ENCODE measurements around the gene GATA3. TPM values are rescaled to one million over a fixed set of nuclear protein-coding genes. Genes with fewer than 3 reads are reported as not detected.
A peak's percentile ranks its signal among the peaks of the same experiment; 100 is the strongest.

Gene GATA3
- polyA plus RNA-seq, 6 donors from 2014 or later: 0.12 to 0.26 (median 0.14) TPM; not detected in 3

DNA sequence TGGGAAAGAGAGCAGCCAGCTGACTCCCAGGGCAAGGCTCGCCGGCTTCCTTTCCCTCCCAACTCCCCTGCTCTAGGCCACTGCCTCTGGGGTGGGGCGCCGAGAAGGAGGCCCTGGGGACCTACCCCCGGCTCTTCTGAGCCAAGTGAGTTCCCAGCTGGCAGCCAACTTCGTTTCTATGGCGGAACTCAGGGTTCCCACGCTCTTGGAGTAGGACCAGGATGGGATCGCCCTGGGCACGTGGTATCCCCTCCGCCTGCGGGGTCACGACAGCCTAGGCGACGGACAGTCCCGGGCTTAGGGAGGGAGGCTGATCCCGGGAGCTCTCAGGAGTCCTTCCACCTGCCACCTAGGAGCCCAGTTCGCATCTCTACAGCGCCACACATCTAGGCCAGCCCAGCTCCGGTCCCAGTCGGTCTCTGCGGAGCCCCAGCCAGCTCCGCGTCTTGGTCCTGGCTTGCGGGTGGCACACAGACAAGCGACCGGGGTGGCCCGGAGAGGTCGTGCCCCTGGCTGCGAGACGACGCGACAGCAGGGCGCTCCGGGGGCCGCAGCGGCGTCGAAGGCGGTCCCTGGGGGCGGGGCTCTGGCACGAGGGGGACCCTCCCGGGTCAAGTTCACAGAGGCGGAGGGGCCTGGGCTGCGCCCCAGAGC lies 20.5 kb upstream of the GATA3 start:
- peaks cover 55 to 84% (median 71%) of the 10 kb centered on the region in 3 donors for H3K27me3 Mint-ChIP-seq
- peak overlapping the region in 4 of 8 donors; percentile 12 to 47 (median 33) for H3K4me3 Mint-ChIP-seq
- no peak for ATAC-seq (ENCODE audit: low read depth in 2 of 2)
- DNase-seq: no peak
- peaks cover 17 to 20% of the 10 kb centered on the region in 2 donors for H3K36me3 Mint-ChIP-seq
- peak overlapping the region in 2 of 6 donors; percentile 26 to 87 for H3K27ac Mint-ChIP-seq
- H3K9me3 Mint-ChIP-seq: peaks cover 7 to 27% (median 14%) of the 10 kb centered on the region in 7 donors
- peaks cover 0 to 11% (median 6%) of the 10 kb centered on the region in 3 donors for H3K4me1 Mint-ChIP-seq

DNA sequence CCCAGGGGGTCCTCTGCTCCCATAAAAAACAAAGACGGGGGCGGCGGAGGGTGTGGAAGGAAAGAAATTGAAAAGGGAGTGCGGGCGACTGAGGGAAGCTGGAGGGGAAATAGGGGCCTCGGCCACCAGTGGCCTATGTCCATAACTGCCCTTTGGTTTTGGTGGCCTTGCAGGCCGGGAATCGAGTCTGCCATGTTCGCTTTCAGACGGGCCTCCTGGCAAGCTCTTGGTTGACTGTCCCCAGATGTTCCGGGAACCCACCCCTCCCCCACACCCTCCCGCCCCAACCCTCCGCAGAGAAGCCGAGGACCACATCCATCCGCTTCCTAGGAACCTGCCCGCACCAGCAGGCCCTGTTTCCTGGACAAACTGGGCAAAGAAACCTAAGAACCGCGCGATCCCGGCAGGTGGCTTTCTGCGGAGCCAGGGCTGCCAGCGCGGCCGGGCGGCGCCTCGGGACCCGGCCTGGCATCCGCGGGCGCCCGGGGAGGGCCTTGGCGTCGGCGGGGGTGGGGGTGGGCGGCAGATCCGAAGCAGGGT lies 20.0 kb upstream of the GATA3 start:
- Mint-ChIP-seq H3K27ac (peak overlapping the region in 1 of 6 donors; percentile 90), H3K27me3 (peaks cover 61 to 90% (median 77%) of the 10 kb centered on the region in 3 donors), H3K4me1 (peaks cover 0 to 11% (median 6%) of the 10 kb centered on the region in 3 donors), H3K36me3 (peaks cover 22 to 26% of the 10 kb centered on the region in 2 donors), H3K4me3 (peak overlapping the region in 2 of 8 donors; percentile 19 to 47), H3K9me3 (peaks cover 7 to 32% (median 19%) of the 10 kb centered on the region in 7 donors)
- no peak for ATAC-seq (ENCODE audit: low read depth in 2 of 2)
- DNase-seq: no peak

DNA sequence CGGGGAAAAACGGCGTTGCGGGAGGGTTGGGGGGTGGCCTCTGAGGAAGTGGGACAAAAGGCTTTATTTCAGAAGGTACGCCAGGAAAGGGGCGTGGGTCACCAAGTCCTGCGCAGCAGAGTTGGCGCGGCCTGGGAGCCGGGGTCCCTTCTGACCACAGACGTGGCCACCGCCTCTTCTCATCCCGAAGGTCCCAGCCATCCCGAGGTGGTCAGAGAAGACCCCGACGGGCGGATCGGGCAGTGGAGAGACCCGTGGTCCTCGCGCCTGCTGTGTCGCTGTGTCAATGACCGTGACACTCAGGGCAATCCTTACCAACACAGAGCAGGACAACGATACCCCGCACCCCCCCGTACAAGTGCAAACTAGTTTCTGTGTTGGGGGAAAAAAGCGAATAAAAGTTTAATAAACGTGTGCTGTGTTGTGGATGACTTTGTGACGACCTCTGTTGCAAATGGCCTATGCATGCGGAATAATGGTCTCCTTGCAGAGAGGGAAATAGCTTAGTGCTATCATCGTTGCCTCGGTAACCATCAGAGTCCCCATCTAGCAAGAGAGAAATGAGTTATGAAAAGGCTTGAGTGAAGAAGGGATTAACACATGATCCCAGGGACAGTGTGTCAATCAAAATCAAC lies 19.4 kb upstream of the GATA3 start:
- H3K36me3 Mint-ChIP-seq: peaks cover 22 to 28% of the 10 kb centered on the region in 2 donors
- peak overlapping the region in 3 of 6 donors; percentile 49 to 90 (median 72) for H3K27ac Mint-ChIP-seq
- H3K4me1 Mint-ChIP-seq: peaks cover 0 to 11% (median 6%) of the 10 kb centered on the region in 3 donors
- DNase-seq (no peak), ATAC-seq (ENCODE audit: low read depth in 2 of 2) (no peak)
- peaks cover 66 to 89% (median 77%) of the 10 kb centered on the region in 3 donors for H3K27me3 Mint-ChIP-seq
- peak overlapping the region in 5 of 8 donors; percentile 30 to 71 (median 65) for H3K4me3 Mint-ChIP-seq
- peaks cover 7 to 35% (median 23%) of the 10 kb centered on the region in 7 donors for H3K9me3 Mint-ChIP-seq

DNA sequence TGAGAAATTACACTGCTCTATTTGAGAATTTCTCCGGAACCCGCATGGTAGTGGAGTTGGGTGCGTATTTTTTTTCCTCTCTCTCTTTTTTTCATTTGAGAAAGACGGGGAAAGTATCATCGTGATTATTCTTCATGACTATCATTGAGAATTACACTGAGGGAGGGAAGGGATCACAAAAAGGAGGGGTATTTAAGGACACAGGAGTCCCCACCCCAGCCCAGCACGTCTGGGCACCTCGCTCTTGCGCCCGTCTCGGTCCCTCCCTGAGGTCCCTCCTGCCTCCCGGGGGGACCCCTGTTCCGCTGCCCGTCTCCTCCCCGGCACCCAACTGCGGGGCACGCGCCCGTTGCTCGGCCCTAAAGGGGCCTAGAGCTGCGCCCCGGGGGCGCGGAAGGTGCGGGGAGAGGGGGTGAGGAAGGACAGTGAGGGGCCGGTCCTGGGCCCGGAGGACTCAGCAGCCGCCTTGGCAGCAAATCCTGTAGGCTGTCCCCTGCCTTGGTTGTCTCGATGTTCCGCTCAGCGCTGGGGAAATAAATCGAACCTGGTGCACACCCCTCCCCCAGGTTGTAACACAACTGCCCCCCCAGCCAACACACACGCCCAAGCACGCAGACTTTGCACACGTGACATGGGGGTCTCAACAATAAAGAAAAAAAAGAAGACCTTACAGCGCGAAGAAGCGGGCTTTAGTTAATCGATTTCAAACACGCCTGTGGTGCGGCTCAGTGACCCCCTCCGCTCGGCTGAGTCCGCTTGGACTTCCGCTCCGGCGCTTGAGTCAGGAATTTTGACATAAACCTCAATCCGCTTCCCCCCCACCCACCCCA lies 18.6 kb upstream of the GATA3 start:
- peaks cover 64 to 86% (median 73%) of the 10 kb centered on the region in 3 donors for H3K27me3 Mint-ChIP-seq

DNA sequence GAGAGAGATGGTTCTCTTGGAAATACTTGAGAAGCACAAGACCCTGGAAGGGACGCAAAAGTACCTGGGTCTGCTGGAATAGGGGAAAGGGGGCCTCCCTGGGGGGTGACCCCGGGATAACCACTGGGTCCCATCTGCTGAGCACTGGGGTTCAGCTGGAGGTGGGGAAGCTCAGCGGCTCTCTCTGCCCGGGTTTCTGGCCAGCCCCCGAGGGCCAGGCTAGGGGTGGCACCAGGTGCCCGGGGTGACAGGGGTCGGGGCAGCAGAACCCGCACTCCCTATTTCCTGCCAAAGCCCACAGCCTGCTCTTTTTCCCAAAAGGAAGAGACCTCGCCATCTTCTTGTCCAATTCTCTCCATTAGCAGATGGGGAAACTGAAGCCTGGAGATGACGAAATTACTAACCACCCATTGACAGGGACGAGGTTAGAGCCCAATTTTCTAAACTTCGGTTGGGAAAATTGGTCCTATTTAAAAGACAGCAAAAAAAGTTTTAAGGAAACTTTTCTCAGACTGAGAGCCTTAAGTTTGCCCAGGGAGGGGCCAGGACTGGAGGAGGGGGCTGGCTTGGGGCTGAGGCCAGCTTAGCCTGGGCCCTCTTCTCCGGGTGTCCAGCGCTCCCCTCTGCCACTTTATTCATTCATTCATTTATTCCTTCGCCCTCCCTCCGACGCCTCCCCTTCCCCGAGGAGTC lies 17.8 kb upstream of the GATA3 start:
- Mint-ChIP-seq H3K27ac (peak overlapping the region in 3 of 6 donors; percentile 37 to 92 (median 43)), H3K27me3 (peaks cover 67 to 85% (median 73%) of the 10 kb centered on the region in 3 donors), H3K4me1 (peaks cover under 1 to 11% (median 10%) of the 10 kb centered on the region in 3 donors), H3K36me3 (peaks cover 21 to 28% of the 10 kb centered on the region in 2 donors), H3K9me3 (peaks cover 7 to 37% (median 23%) of the 10 kb centered on the region in 7 donors), H3K4me3 (peak overlapping the region in 4 of 8 donors; percentile 15 to 45 (median 44))
- DNase-seq: no peak
- no peak for ATAC-seq (ENCODE audit: low read depth in 2 of 2)

More for the DNA sequence above, 18.6 kb upstream of the GATA3 start:
- H3K36me3 Mint-ChIP-seq: peaks cover 22 to 28% of the 10 kb centered on the region in 2 donors
- peaks cover 7 to 37% (median 23%) of the 10 kb centered on the region in 7 donors for H3K9me3 Mint-ChIP-seq
- peak overlapping the region in 5 of 8 donors; percentile 24 to 71 (median 65) for H3K4me3 Mint-ChIP-seq
- peaks cover 0 to 11% (median 6%) of the 10 kb centered on the region in 3 donors for H3K4me1 Mint-ChIP-seq
- ATAC-seq (ENCODE audit: low read depth in 2 of 2) (no peak), DNase-seq (no peak)
- peak overlapping the region in 4 of 6 donors; percentile 49 to 90 (median 73) for H3K27ac Mint-ChIP-seq

DNA sequence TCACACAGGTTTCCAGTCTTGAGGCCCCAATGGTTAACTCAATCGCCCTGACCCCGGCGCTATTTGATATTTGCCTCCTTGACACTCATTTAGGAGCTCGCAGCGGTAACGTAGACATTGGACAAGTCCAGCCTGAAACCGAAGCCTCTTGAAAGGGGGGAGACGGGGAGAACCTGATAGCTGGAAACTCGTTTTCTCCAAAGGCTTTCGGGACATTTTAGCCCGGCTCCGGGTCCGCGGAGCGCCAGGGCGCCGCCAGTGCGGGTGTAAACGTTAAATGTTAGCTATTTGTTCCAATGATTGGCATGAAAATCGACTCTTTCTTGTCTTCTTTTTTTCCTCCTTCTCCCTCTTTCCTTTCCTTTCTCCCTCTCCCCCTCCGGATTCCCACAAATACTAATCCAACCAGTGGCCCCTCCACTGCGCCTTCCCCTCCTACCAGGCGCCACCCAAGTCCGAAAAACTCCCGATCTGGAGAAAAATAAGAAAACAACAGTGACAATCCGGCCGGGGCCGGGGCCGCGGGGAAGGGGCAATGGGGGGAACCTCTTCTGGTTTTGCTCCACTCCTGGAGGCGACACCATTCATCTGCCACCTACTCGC lies 17.2 kb upstream of the GATA3 start:
- DNase-seq: no peak

DNA sequence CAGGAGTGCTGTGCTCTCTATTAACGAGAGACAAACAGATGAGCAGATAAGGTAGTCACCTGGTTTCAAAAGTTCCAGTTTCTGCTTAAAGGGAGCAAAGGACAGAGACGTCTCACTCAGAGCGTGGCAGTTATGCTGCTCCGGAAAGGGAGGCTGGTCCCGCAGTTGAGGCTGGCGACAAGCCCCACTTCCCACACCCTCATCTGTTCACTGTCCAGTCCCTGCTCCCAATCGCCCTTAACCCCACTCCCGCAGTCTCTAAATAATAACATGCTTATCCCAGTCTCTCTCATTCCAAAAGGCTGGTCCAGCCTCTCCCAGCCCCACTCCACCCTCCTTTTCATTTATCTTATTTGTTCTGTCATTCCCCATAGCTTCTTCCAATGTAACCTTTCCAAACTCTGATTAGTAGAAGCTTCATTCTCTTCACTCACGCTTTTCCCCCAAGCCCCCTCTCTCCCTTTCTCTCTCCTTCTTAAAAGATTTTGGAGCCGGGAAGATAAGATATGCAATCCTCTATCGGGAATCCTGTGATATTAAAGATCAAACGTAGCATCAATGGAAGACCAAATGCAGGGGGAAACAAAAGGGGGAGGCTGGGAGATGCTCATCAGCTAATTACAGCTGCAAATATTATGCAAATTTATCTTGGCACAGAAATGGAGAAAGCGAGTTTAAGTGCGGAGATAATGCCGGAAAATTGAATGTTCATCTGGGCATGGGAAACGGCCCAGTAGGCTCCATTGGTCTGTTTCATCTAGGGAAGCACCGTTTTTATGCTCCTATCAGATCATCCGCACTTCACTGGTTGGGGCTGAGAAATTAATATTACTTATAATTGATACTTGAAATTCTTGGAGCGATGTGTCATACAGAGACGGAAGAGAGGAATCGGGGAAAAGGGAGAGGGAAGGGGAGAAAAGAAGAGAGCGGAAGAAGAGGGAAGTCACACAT lies 16.3 kb upstream of the GATA3 start:
- peaks cover 7 to 40% (median 24%) of the 10 kb centered on the region in 7 donors for H3K9me3 Mint-ChIP-seq
- ATAC-seq (ENCODE audit: low read depth in 2 of 2) (no peak), DNase-seq (no peak)
- peaks cover 16 to 25% (median 24%) of the 10 kb centered on the region in 3 donors for H3K4me1 Mint-ChIP-seq
- peaks cover 66 to 85% (median 73%) of the 10 kb centered on the region in 3 donors for H3K27me3 Mint-ChIP-seq
- H3K4me3 Mint-ChIP-seq: peak overlapping the region in 3 of 8 donors; percentile 13 to 66 (median 24)
- peaks cover 19 to 34% of the 10 kb centered on the region in 2 donors for H3K36me3 Mint-ChIP-seq
- peak overlapping the region in 5 of 6 donors; percentile 47 to 98 (median 86) for H3K27ac Mint-ChIP-seq

More for the DNA sequence above, 17.2 kb upstream of the GATA3 start:
- peaks cover 7 to 18% (median 17%) of the 10 kb centered on the region in 3 donors for H3K4me1 Mint-ChIP-seq
- H3K27ac Mint-ChIP-seq: peak overlapping the region in 3 of 6 donors; percentile 43 to 92 (median 85)
- peaks cover 7 to 40% (median 22%) of the 10 kb centered on the region in 7 donors for H3K9me3 Mint-ChIP-seq
- peaks cover 65 to 85% (median 73%) of the 10 kb centered on the region in 3 donors for H3K27me3 Mint-ChIP-seq
- peaks cover 19 to 28% of the 10 kb centered on the region in 2 donors for H3K36me3 Mint-ChIP-seq
- H3K4me3 Mint-ChIP-seq: peak overlapping the region in 4 of 8 donors; percentile 15 to 45 (median 44)
- no peak for ATAC-seq (ENCODE audit: low read depth in 2 of 2)

DNA sequence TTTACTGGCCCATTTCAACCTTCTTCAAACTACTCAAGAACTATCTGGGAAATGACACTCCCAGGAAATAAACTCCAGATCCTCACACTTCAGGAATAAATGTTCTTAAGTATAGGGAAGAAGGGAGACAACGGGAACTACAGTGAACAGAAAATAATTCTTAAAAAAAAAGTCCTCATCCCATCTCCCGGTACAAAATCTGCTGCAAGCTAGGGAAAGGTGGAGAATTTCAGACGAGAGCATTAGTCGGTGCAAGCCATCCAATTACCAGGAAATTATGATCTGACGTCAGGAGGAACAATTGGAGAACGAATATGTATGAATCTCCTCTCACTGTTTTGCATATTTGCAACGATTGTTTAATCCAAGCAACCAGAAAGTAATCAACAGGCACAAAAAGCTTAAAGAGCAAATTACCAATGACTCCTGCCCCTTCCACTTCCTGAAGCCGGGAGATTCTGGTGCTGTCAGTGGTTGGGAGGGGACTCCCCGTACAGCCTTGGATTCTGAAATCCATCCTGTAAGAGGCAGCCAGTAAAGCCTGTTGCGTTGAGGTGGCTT lies 15.1 kb upstream of the GATA3 start:
- Mint-ChIP-seq H3K4me3 (peak overlapping the region in 3 of 8 donors; percentile 11 to 66 (median 17)), H3K27ac (peak overlapping the region in 2 of 6 donors; percentile 62 to 91)
- no peak for DNase-seq

DNA sequence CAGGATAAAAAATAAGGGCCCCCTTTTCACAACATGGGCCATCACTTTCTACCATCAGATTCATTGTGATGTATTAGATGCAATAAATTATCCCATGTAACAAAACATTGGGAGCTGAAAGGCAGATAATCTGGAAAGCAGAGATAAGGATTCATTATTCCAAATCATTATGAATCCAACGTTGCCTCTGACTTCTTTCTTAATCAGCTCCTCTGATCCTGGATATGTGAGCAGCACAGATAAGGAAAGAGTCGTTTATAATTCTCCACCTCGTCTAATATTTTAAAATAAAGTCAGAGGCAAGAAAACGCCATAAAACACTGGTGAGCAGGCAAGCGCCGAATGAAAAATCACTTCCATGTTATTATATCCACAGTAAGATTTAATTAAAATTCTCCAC lies 13.8 kb upstream of the GATA3 start:
- peak overlapping the region in 2 of 6 donors; percentile 15 to 18 for H3K27ac Mint-ChIP-seq
- ATAC-seq (ENCODE audit: low read depth in 2 of 2) (no peak), DNase-seq (no peak)
- H3K9me3 Mint-ChIP-seq: peaks cover 5 to 50% (median 31%) of the 10 kb centered on the region in 7 donors
- peaks cover 75 to 90% (median 83%) of the 10 kb centered on the region in 3 donors for H3K27me3 Mint-ChIP-seq
- H3K4me3 Mint-ChIP-seq: no peak overlapping the region
- H3K36me3 Mint-ChIP-seq: peaks cover 14 to 30% of the 10 kb centered on the region in 2 donors
- peaks cover 36 to 46% (median 40%) of the 10 kb centered on the region in 3 donors for H3K4me1 Mint-ChIP-seq

More for the DNA sequence above, 15.1 kb upstream of the GATA3 start:
- Mint-ChIP-seq H3K4me1 (peaks cover 26 to 35% (median 28%) of the 10 kb centered on the region in 3 donors), H3K9me3 (peaks cover 7 to 46% (median 27%) of the 10 kb centered on the region in 7 donors), H3K27me3 (peaks cover 71 to 87% (median 78%) of the 10 kb centered on the region in 3 donors), H3K36me3 (peaks cover 19 to 30% of the 10 kb centered on the region in 2 donors)
- no peak for ATAC-seq (ENCODE audit: low read depth in 2 of 2)

DNA sequence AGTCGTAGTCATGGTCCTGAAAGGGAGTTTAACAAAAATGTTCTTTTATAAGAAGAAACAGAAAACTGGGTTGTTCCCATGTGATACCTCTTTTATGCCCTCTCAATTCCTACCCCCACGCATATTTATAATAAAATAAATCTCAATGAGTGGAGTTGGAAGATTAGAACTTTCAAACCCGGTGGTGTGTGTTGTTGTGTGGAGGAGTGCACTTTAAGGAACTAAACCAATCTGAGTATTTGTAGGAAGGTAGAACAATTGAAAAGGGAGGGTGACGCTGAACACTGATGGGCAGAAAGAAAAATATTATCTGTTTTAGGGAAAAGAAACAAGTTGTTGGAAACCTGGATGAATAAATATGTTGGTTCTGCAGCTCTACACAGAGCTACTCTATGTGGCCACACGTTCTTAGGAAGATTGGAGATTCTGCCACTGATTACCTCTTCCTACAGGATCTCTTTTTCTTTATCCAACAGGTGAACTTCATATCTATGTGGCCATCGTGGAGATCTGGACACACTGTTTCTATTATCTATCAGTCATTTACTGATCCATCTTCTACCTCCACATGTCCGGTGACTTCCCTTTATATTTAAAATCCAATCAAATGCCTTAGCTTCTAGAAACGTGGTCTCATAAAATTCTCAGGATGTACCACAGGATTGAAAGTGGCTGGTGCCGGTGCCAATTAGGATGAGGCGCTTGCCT lies 13.1 kb upstream of the GATA3 start:
- peaks cover 44 to 50% (median 48%) of the 10 kb centered on the region in 3 donors for H3K4me1 Mint-ChIP-seq
- peak overlapping the region in 5 of 8 donors; percentile 3 to 54 (median 36) for H3K4me3 Mint-ChIP-seq
- ATAC-seq (ENCODE audit: low read depth in 2 of 2) (no peak), DNase-seq (no peak)
- peaks cover 14 to 30% of the 10 kb centered on the region in 2 donors for H3K36me3 Mint-ChIP-seq
- H3K9me3 Mint-ChIP-seq: peaks cover 5 to 53% (median 31%) of the 10 kb centered on the region in 7 donors
- peak overlapping the region in 3 of 6 donors; percentile 70 to 94 (median 84) for H3K27ac Mint-ChIP-seq
- peaks cover 82 to 91% (median 90%) of the 10 kb centered on the region in 3 donors for H3K27me3 Mint-ChIP-seq

All from naive B cell (primary cell).